Measurements from ENCODE around the gene EBF3. TPM values are rescaled to one million over a fixed set of nuclear protein-coding genes. Genes with fewer than 3 reads are reported as not detected.

EBF3 gene
- total and polyA plus RNA-seq, 11 donors: 3.6 to 8.8 (median 5.4) TPM

- no peaks in the 10 kb centered on the region for H3K36me3 ChIP-seq
- DNase-seq (no peak), ATAC-seq (no peak)
- H3K27ac ChIP-seq: no peak overlapping the region
- H3K4me3 ChIP-seq: no peak overlapping the region
- 86 to 93% (median 93%) methylated on average over 6 of the region's 6 CpGs for WGBS, 4 donors
- no peaks in the 10 kb centered on the region for H3K4me1 ChIP-seq
- H3K9me3 ChIP-seq: peaks cover 0 to 15% (median under 1%) of the 10 kb centered on the region in 12 donors
- intact Hi-C loops (cut with DNase I): no loop called here
- TF ChIP-seq POLR2A (IDR thresholded peaks at IDR 0.05) (no peak), CTCF (IDR thresholded peaks at IDR 0.05) (no peak)
- H3K27me3 ChIP-seq: no peaks in the 10 kb centered on the region
These were observed 170.6 kb downstream of the EBF3 start for GRCh38 chr10:129793479-129793878.

DNA sequence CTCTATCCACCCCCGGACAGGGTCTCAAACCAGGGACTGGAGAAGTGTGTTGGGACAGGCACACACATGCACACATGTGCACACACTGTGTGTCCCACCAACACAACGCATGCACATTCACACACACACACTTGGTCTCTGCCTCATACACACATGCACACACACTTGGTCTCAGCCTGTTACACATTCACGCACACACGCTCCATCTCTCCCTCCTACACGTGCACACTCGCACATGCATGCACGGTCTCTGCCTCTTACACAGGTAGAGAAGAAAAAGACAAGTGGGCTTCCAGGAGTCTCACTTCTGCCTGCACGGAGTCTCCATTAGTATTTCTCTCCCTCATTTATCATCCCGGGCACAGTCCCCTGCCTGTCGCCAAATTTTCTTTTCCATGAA, 171.2 kb downstream of the EBF3 start:
- H3K4me1 ChIP-seq: no peaks in the 10 kb centered on the region
- intact Hi-C loops (cut with DNase I): no loop called here
- ATAC-seq: no peak
- no peaks in the 10 kb centered on the region for H3K27me3 ChIP-seq
- peaks cover 0 to 11% (median 0%) of the 10 kb centered on the region in 12 donors for H3K9me3 ChIP-seq
- TF ChIP-seq POLR2A (IDR thresholded peaks at IDR 0.05) (no peak), CTCF (IDR thresholded peaks at IDR 0.05) (no peak)
- 96 to 98% (median 96%) methylated on average over 10 of the region's 10 CpGs for WGBS, 4 donors
- no peak overlapping the region for H3K4me3 ChIP-seq
- no peak for DNase-seq
- H3K27ac ChIP-seq: no peak overlapping the region
- H3K36me3 ChIP-seq: no peaks in the 10 kb centered on the region

DNA sequence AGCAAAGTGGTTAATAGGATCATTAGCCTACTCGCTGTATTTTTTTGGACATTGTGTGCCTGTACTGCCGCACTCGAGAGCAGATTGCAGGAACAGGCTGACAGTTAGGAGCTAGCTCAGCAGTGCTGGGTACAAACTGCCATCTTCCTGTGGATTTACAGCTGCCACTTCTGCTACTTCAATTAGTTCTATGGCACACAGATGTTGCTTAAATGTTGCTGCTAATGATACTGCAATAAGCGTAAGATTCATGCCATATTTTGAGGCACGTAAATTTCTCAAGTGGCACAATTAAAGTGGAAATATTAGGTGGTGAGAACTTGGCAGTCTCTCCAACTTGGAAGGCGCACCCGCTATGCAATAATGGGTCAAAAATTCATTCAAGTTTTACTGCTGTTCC, 171.9 kb downstream of the EBF3 start:
- Histone ChIP-seq H3K9me3 (peaks cover 0 to 15% (median 0%) of the 10 kb centered on the region in 12 donors), H3K4me3 (no peak overlapping the region), H3K27ac (no peak overlapping the region), H3K4me1 (no peaks in the 10 kb centered on the region), H3K27me3 (no peaks in the 10 kb centered on the region), H3K36me3 (no peaks in the 10 kb centered on the region)
- 95 to 97% (median 96%) methylated on average over 7 of the region's 7 CpGs for WGBS, 4 donors
- DNase-seq (no peak), ATAC-seq (no peak)
- intact Hi-C loops (cut with DNase I): no loop called here
- no peak for TF ChIP-seq CTCF (IDR thresholded peaks at IDR 0.05)
- TF ChIP-seq POLR2A (IDR thresholded peaks at IDR 0.05): no peak

- no peak for TF ChIP-seq POLR2A (IDR thresholded peaks at IDR 0.05)
- TF ChIP-seq CTCF (IDR thresholded peaks at IDR 0.05): no peak
- Histone ChIP-seq H3K4me3 (no peak overlapping the region), H3K4me1 (no peaks in the 10 kb centered on the region), H3K27ac (no peak overlapping the region), H3K9me3 (peaks cover 0 to 15% (median 0%) of the 10 kb centered on the region in 12 donors), H3K27me3 (no peaks in the 10 kb centered on the region), H3K36me3 (no peaks in the 10 kb centered on the region)
- no peak for ATAC-seq
- DNase-seq: no peak
- 79 to 84% (median 80%) methylated on average over 17 of the region's 17 CpGs for WGBS, 4 donors
- intact Hi-C loops (cut with DNase I): no loop called here
These were observed 173.2 kb downstream of the EBF3 start for GRCh38 chr10:129790715-129791446.
